HEK293 (cell line): Measurements from ENCODE around the gene HMG20B.
A peak's percentile ranks its signal among the peaks of the same experiment; 100 is the strongest.

Experiments used
- INSM2 ChIP-seq: fragments of 450-650 bp; formaldehyde crosslinking; IDR thresholded peaks from 2 replicates; pipeline ENCODE4 v1.5.1; 2016; ENCODE audit warnings: missing biosample characterization, missing genetic modification characterization
- PBX3 ChIP-seq: sonication (generic); formaldehyde crosslinking; IDR thresholded peaks from 2 replicates; pipeline ENCODE4 v1.8.1; 2022; ENCODE audit warnings: mild to moderate bottlenecking, moderate library complexity, missing genetic modification reagents
- SCRT1 ChIP-seq: fragments of 450-650 bp; formaldehyde crosslinking; IDR thresholded peaks from 2 replicates; pipeline ENCODE4 v1.5.1; 2016; ENCODE audit warnings: missing biosample characterization, missing genetic modification characterization, borderline replicate concordance
- SETDB1 ChIP-seq: IDR thresholded peaks from one replicate; pipeline ENCODE4 v1.6.1; 2017; ENCODE audit warnings: mild to moderate bottlenecking, low read length, moderate library complexity, mixed read lengths; ENCODE audit not compliant: insufficient read length
- YY1 ChIP-seq: fragments of 450-650 bp; formaldehyde crosslinking; IDR thresholded peaks from 2 replicates; pipeline ENCODE4 v1.5.1; 2018; ENCODE audit warnings: missing biosample characterization, missing genetic modification characterization
- ZBTB20 ChIP-seq: fragments of 450-650 bp; formaldehyde crosslinking; IDR thresholded peaks from 2 replicates; pipeline ENCODE4 v1.5.1; 2016; ENCODE audit warnings: missing biosample characterization, missing genetic modification characterization
- ZFP41 ChIP-seq: fragments of 450-650 bp; formaldehyde crosslinking; IDR thresholded peaks from 2 replicates; pipeline ENCODE4 v1.5.1; 2016; ENCODE audit warnings: missing biosample characterization, missing genetic modification characterization, borderline replicate concordance
- ZNF132 ChIP-seq: fragments of 450-650 bp; formaldehyde crosslinking; IDR thresholded peaks from 2 replicates; pipeline ENCODE4 v1.5.1; 2017; ENCODE audit warnings: missing biosample characterization, missing genetic modification characterization, borderline replicate concordance
- ZNF133 ChIP-seq: fragments of 450-650 bp; formaldehyde crosslinking; IDR thresholded peaks from 2 replicates; pipeline ENCODE4 v1.5.1; 2016; ENCODE audit warnings: missing biosample characterization, missing genetic modification characterization
- ZNF157 ChIP-seq: fragments of 450-650 bp; formaldehyde crosslinking; IDR thresholded peaks from 2 replicates; pipeline ENCODE4 v1.5.1; 2016; ENCODE audit warnings: missing biosample characterization, missing genetic modification characterization
- ZNF16 ChIP-seq: fragments of 450-650 bp; formaldehyde crosslinking; IDR thresholded peaks from 2 replicates; pipeline ENCODE4 v1.5.1; 2016; ENCODE audit warnings: low read depth, missing biosample characterization, missing genetic modification characterization
- ZNF184 ChIP-seq: fragments of 450-650 bp; IDR thresholded peaks from 2 replicates; pipeline ENCODE4 v1.5.1; 2018; ENCODE audit warnings: missing biosample characterization, mild to moderate bottlenecking, missing genetic modification characterization
- ZNF26 ChIP-seq: fragments of 450-650 bp; formaldehyde crosslinking; IDR thresholded peaks from 2 replicates; pipeline ENCODE4 v1.5.1; 2016; ENCODE audit warnings: missing biosample characterization, missing genetic modification characterization
- ZNF280D ChIP-seq: fragments of 450-650 bp; formaldehyde crosslinking; IDR thresholded peaks from 2 replicates; pipeline ENCODE4 v1.5.1; 2016; ENCODE audit warnings: missing biosample characterization, missing genetic modification characterization
- ZNF324 ChIP-seq: fragments of 450-650 bp; formaldehyde crosslinking; IDR thresholded peaks from 2 replicates; pipeline ENCODE4 v1.5.1; 2016; ENCODE audit warnings: missing biosample characterization, missing genetic modification characterization
- ZNF416 ChIP-seq: fragments of 450-650 bp; formaldehyde crosslinking; IDR thresholded peaks from 2 replicates; pipeline ENCODE4 v1.5.1; 2016; ENCODE audit warnings: missing biosample characterization, missing genetic modification characterization
- ZNF48 ChIP-seq: fragments of 450-650 bp; formaldehyde crosslinking; IDR thresholded peaks from 2 replicates; pipeline ENCODE4 v1.5.1; 2016; ENCODE audit warnings: missing biosample characterization, missing genetic modification characterization
- ZNF518A ChIP-seq: fragments of 450-650 bp; formaldehyde crosslinking; conservative IDR thresholded peaks from 2 replicates; pipeline ENCODE4 v1.5.1; 2016; ENCODE audit warnings: low read depth, missing biosample characterization, missing genetic modification characterization
- ZNF530 ChIP-seq: fragments of 450-650 bp; formaldehyde crosslinking; IDR thresholded peaks from 2 replicates; pipeline ENCODE4 v1.5.1; 2016; ENCODE audit warnings: low read depth, missing biosample characterization, missing genetic modification characterization
- ZNF549 ChIP-seq: fragments of 450-650 bp; IDR thresholded peaks from 2 replicates; pipeline ENCODE4 v1.5.1; 2018; ENCODE audit warnings: missing biosample characterization, missing genetic modification characterization, mild to moderate bottlenecking, inconsistent platforms, moderate library complexity
- ZNF561 ChIP-seq: fragments of 450-650 bp; IDR thresholded peaks from 2 replicates; pipeline ENCODE4 v1.5.1; 2018; ENCODE audit warnings: missing biosample characterization, missing genetic modification characterization, borderline replicate concordance
- ZNF629 ChIP-seq: fragments of 450-650 bp; formaldehyde crosslinking; IDR thresholded peaks from 2 replicates; pipeline ENCODE4 v1.5.1; 2017; ENCODE audit warnings: missing biosample characterization, missing genetic modification characterization
- ZNF701 ChIP-seq: fragments of 450-650 bp; formaldehyde crosslinking; IDR thresholded peaks from 2 replicates; pipeline ENCODE4 v1.5.1; 2016; ENCODE audit warnings: missing biosample characterization, missing genetic modification characterization
- ZNF76 ChIP-seq: fragments of 450-650 bp; formaldehyde crosslinking; IDR thresholded peaks from 2 replicates; pipeline ENCODE4; 2016; ENCODE audit warnings: low read depth, missing biosample characterization, missing genetic modification characterization, borderline replicate concordance
- ZNF768 ChIP-seq: fragments of 450-650 bp; formaldehyde crosslinking; IDR thresholded peaks from 2 replicates; pipeline ENCODE4 v1.5.1; 2018; ENCODE audit warnings: missing biosample characterization, mild to moderate bottlenecking, missing genetic modification characterization
- ZNF776 ChIP-seq: fragments of 450-650 bp; formaldehyde crosslinking; IDR thresholded peaks from 2 replicates; pipeline ENCODE4 v1.5.0; 2017; ENCODE audit warnings: missing biosample characterization, missing genetic modification characterization, borderline replicate concordance
- ZXDB ChIP-seq: fragments of 450-650 bp; formaldehyde crosslinking; IDR thresholded peaks from 2 replicates; pipeline ENCODE4 v1.5.1; 2016; ENCODE audit warnings: missing biosample characterization, missing genetic modification characterization

The HMG20B gene

GRCh38 chr19:3557461-3558248, 15.1 kb upstream of the HMG20B start, which contains the start of gene MFSD12 (continued):
- TF ChIP-seq ZNF26 (tag by site-specific recombination) = no peak
- TF ChIP-seq ZNF701 (tag by site-specific recombination) = no peak
- TF ChIP-seq YY1 = no peak
- TF ChIP-seq ZNF416 (tag by site-specific recombination) = no peak
- peak; percentile 35; the same call in 1 of the 2 replicates for TF ChIP-seq ZBTB20 (tag by site-specific recombination)
- TF ChIP-seq ZNF280D (tag by site-specific recombination) = no peak
- peak; percentile 67; the same call in 1 of the 2 replicates for TF ChIP-seq ZXDB (tag by site-specific recombination)
- TF ChIP-seq ZNF518A (tag by site-specific recombination) = no peak
- TF ChIP-seq ZNF530 (tag by site-specific recombination) = no peak
- TF ChIP-seq ZNF184 (tag by site-specific recombination) = no peak; the same call in 1 of the 2 replicates
- TF ChIP-seq ZNF133 (tag by site-specific recombination) = no peak
- no peak for TF ChIP-seq ZNF549 (tag by site-specific recombination)
- no peak for TF ChIP-seq SCRT1 (tag by site-specific recombination)
- 0 out of 2 replicates have a peak, but pooled peaks have one; percentile 9 for TF ChIP-seq PBX3 (CRISPR knock-in tag)
- TF ChIP-seq ZNF629 = peak; percentile 79
- no peak for TF ChIP-seq ZNF132 (tag by site-specific recombination)
- peak; percentile 85 for TF ChIP-seq ZNF324 (tag by site-specific recombination)
- 0 out of 2 replicates have a peak, but pooled peaks have one; percentile 27 for TF ChIP-seq ZNF76 (tag by site-specific recombination)
- no peak for TF ChIP-seq ZFP41 (tag by site-specific recombination)
- no peak for TF ChIP-seq ZNF768 (tag by site-specific recombination)
- no peak for TF ChIP-seq ZNF157 (tag by site-specific recombination)
- TF ChIP-seq ZNF48 (tag by site-specific recombination) = no peak
- TF ChIP-seq ZNF16 (tag by site-specific recombination) = no peak
- TF ChIP-seq ZNF776 (tag by site-specific recombination) = no peak
- peak; percentile 55; the same call in 1 of the 2 replicates for TF ChIP-seq INSM2 (tag by site-specific recombination)
- TF ChIP-seq ZNF561 = 0 out of 2 replicates have a peak, but pooled peaks have one; percentile 45
- no peak for TF ChIP-seq SETDB1
